ENCODE data around the gene TRPM5. TPM values are rescaled to one million over a fixed set of nuclear protein-coding genes. Genes with fewer than 3 reads are reported as not detected.
A peak's percentile ranks its signal among the peaks of the same experiment; 100 is the strongest.

The TRPM5 gene
- total and polyA plus RNA-seq, 7 donors, result not detected

DNA sequence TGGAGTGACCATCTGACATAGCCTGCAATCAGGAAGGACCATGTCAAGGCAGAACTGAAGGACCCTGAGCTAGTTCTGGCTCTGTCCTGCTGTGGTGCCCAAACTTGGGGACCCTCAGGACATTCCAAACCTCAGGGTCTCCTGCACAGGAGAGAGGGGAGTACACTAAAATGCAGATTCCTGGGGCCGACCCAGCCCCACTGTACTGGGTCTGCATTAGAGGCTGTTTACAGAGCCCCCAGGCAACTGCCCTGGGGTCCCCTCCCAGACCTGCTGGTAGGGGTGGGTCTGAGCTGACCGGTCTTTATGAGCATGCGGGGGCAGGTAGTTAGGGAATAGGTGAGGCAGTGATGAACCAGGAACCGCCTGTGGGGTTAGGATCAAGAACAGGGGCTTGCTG, 6.8 kb downstream of the TRPM5 start:
- intact Hi-C loops (cut with DNase I), result no loop called here
- 74 to 86% (median 83%) methylated on average over 4 of the region's 4 CpGs for WGBS, 3 donors
- DNase-seq, result peak in 1 of 2 donors; percentile 4
- ATAC-seq, result no peak
- no peaks in the 10 kb centered on the region for H3K4me1 ChIP-seq
- H3K27me3 ChIP-seq (ENCODE audit: insufficient read depth in 3 of 3, low read length in 2 of 3), result peaks cover 0 to 18% (median 9%) of the 10 kb centered on the region in 3 donors
- H3K36me3 ChIP-seq (ENCODE audit: insufficient read depth in 1 of 2, low read depth in 1 of 2), result no peaks in the 10 kb centered on the region
- no peak overlapping the region for H3K27ac ChIP-seq
- no peaks in the 10 kb centered on the region for H3K9me3 ChIP-seq
- TF ChIP-seq, protein P1, sequence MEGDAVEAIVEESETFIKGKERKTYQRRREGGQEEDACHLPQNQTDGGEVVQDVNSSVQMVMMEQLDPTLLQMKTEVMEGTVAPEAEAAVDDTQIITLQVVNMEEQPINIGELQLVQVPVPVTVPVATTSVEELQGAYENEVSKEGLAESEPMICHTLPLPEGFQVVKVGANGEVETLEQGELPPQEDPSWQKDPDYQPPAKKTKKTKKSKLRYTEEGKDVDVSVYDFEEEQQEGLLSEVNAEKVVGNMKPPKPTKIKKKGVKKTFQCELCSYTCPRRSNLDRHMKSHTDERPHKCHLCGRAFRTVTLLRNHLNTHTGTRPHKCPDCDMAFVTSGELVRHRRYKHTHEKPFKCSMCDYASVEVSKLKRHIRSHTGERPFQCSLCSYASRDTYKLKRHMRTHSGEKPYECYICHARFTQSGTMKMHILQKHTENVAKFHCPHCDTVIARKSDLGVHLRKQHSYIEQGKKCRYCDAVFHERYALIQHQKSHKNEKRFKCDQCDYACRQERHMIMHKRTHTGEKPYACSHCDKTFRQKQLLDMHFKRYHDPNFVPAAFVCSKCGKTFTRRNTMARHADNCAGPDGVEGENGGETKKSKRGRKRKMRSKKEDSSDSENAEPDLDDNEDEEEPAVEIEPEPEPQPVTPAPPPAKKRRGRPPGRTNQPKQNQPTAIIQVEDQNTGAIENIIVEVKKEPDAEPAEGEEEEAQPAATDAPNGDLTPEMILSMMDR (IDR thresholded peaks at IDR 0.05), result no peak
- H3K4me3 ChIP-seq, result no peak overlapping the region

DNA sequence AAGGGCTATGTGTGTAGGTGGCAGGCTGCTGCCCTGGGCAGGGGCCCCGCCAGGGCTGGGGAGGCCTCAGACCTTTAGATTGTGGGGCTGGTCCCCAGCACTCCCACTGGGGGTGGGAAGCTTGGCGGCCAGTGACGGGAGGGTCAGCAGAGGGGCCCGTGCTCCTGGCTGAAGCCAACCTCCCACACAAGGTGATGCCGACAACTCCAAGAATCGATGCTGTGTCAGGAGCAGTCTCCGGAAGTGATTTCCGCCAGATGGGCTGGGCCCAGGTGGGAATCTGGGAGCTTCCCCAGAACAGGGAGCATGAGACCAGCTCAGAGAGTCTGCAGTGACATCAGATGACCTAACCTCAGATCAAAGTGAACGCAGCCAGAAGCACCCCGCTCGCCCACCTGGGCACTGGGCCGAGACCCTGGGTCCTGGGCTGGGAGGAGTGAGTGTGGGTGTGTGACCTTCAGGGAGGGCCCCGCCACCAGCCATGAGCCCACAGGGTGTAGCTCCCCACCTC, 7.7 kb downstream of the TRPM5 start:
- no peaks in the 10 kb centered on the region for H3K36me3 ChIP-seq (ENCODE audit: insufficient read depth in 1 of 2, low read depth in 1 of 2)
- H3K27me3 ChIP-seq (ENCODE audit: insufficient read depth in 3 of 3, low read length in 2 of 3), result peaks cover 0 to 17% (median 9%) of the 10 kb centered on the region in 3 donors
- no peak overlapping the region for H3K27ac ChIP-seq
- H3K4me1 ChIP-seq, result no peaks in the 10 kb centered on the region
- DNase-seq, result peak in 1 of 2 donors; percentile 36
- TF ChIP-seq, protein P1 (IDR thresholded peaks at IDR 0.05), result no peak
- ATAC-seq, result no peak
- no peaks in the 10 kb centered on the region for H3K9me3 ChIP-seq
- 80 to 83% (median 82%) methylated on average over 13 of the region's 13 CpGs for WGBS, 3 donors
- intact Hi-C loops (cut with DNase I), result no loop called here
- H3K4me3 ChIP-seq, result no peak overlapping the region

- TF ChIP-seq, protein P1 (IDR thresholded peaks at IDR 0.05), result no peak
- WGBS, 3 donors, result 71 to 85% (median 71%) methylated on average over 8 to 10 of the region's 10 CpGs
- no peak overlapping the region for H3K27ac ChIP-seq
- peaks cover 0 to 17% (median 8%) of the 10 kb centered on the region in 3 donors for H3K27me3 ChIP-seq (ENCODE audit: insufficient read depth in 3 of 3, low read length in 2 of 3)
- no peaks in the 10 kb centered on the region for H3K9me3 ChIP-seq
- ATAC-seq (no peak), DNase-seq (peak in 1 of 2 donors; percentile 32)
- H3K4me3 ChIP-seq, result no peak overlapping the region
- intact Hi-C loops (cut with DNase I), result no loop called here
- no peaks in the 10 kb centered on the region for H3K36me3 ChIP-seq (ENCODE audit: insufficient read depth in 1 of 2, low read depth in 1 of 2)
- H3K4me1 ChIP-seq, result no peaks in the 10 kb centered on the region
Observed at GRCh38 chr11:2436013-2436520, 8.2 kb downstream of the TRPM5 start.

- Histone ChIP-seq H3K4me3 (no peak overlapping the region), H3K36me3 (ENCODE audit: insufficient read depth in 1 of 2, low read depth in 1 of 2) (no peaks in the 10 kb centered on the region), H3K27ac (no peak overlapping the region), H3K27me3 (ENCODE audit: insufficient read depth in 3 of 3, low read length in 2 of 3) (peaks cover 0 to 17% (median 6%) of the 10 kb centered on the region in 3 donors), H3K9me3 (no peaks in the 10 kb centered on the region), H3K4me1 (no peaks in the 10 kb centered on the region)
- 85 to 94% (median 90%) methylated on average over 12 of the region's 12 CpGs for WGBS, 3 donors
- DNase-seq (peak in 1 of 2 donors; percentile 24), ATAC-seq (no peak)
- intact Hi-C loops (cut with DNase I), result no loop called here
- TF ChIP-seq, protein P1 (IDR thresholded peaks at IDR 0.05), result no peak
Observed at GRCh38 chr11:2435288-2436012, 8.9 kb downstream of the TRPM5 start.
